ENCODE data around the gene PLXNA2.

PLXNA2 gene

GRCh38 chr1:208207388-208208131 is 36.6 kb downstream of the PLXNA2 start:
- DNase-seq (ENCODE audit: low read depth in 2 of 2), result no peak

GRCh38 chr1:208206092-208206698 is 38.0 kb downstream of the PLXNA2 start:
- DNase-seq (ENCODE audit: low read depth in 2 of 2), result no peak

GRCh38 chr1:208205216-208206013 is 38.8 kb downstream of the PLXNA2 start:
- no peak for DNase-seq (ENCODE audit: low read depth in 2 of 2)

- DNase-seq (ENCODE audit: low read depth in 2 of 2), result no peak
These were observed 39.4 kb downstream of the PLXNA2 start for GRCh38 chr1:208204779-208205178.

GRCh38 chr1:208203848-208204609 is 40.2 kb downstream of the PLXNA2 start:
- DNase-seq (ENCODE audit: low read depth in 2 of 2), result no peak

GRCh38 chr1:208203127-208203847 is 40.9 kb downstream of the PLXNA2 start:
- no peak for DNase-seq (ENCODE audit: low read depth in 2 of 2)

- no peak for DNase-seq (ENCODE audit: low read depth in 2 of 2)
These were observed 41.7 kb downstream of the PLXNA2 start for GRCh38 chr1:208202333-208202995.

GRCh38 chr1:208201229-208201628 is 43.0 kb downstream of the PLXNA2 start:
- DNase-seq (ENCODE audit: low read depth in 2 of 2), result no peak

- DNase-seq (ENCODE audit: low read depth in 2 of 2), result no peak
These were observed 44.1 kb downstream of the PLXNA2 start for GRCh38 chr1:208200116-208200515.

GRCh38 chr1:208198236-208198635 is 45.9 kb downstream of the PLXNA2 start:
- no peak for DNase-seq (ENCODE audit: low read depth in 2 of 2)

- DNase-seq (ENCODE audit: low read depth in 2 of 2), result no peak
These were observed 49.2 kb downstream of the PLXNA2 start for GRCh38 chr1:208194944-208195343.

- no peak for DNase-seq (ENCODE audit: low read depth in 2 of 2)
These were observed 51.2 kb downstream of the PLXNA2 start for GRCh38 chr1:208192995-208193394.

GRCh38 chr1:208190784-208191183 is 53.4 kb downstream of the PLXNA2 start:
- DNase-seq (ENCODE audit: low read depth in 2 of 2), result no peak

GRCh38 chr1:208189716-208190115 is 54.5 kb downstream of the PLXNA2 start:
- no peak for DNase-seq (ENCODE audit: low read depth in 2 of 2)

- no peak for DNase-seq (ENCODE audit: low read depth in 2 of 2)
These were observed 55.0 kb downstream of the PLXNA2 start for GRCh38 chr1:208189183-208189582.

- no peak for DNase-seq (ENCODE audit: low read depth in 2 of 2)
These were observed 55.6 kb downstream of the PLXNA2 start for GRCh38 chr1:208188607-208189006.

GRCh38 chr1:208187499-208188041 is 56.6 kb downstream of the PLXNA2 start:
- DNase-seq (ENCODE audit: low read depth in 2 of 2), result no peak

- DNase-seq (ENCODE audit: low read depth in 2 of 2), result no peak
These were observed 58.4 kb downstream of the PLXNA2 start for GRCh38 chr1:208185801-208186231.

GRCh38 chr1:208184966-208185654 is 59.1 kb downstream of the PLXNA2 start:
- DNase-seq (ENCODE audit: low read depth in 2 of 2), result no peak
